Fibroblast of skin of right quadriceps (primary cell): ENCODE data around the gene MMD2.
"Not testable (repeated sequence)": the region's sequence is repeated elsewhere in the genome, so short reads cannot be mapped to it uniquely, and the experiment has no call there.

Experiments used
- DNase-seq: peaks from one replicate; pipeline ENCODE4 v3.0.0-alpha.2; 2013

The MMD2 gene

DNA sequence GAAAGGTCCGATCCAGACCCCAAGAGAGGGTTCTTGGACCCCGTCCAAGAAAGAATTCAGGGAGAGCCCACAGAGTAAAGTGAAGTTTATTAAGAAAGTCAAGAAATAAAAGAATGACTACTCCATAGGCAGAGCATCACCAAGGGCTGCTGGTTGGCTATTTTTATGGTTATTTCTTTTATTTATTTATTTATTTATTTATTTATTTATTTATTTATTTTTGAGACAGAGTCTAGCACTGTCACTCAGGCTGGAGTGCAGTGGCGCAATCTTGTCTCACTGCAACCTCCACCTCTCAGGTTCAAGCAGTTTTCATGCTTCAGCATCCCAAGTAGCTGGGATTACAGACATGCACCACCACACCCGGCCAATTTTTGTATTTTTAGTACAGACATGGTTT, 65.8 kb downstream of the MMD2 start:
- DNase-seq: not testable (repeated sequence)

DNA sequence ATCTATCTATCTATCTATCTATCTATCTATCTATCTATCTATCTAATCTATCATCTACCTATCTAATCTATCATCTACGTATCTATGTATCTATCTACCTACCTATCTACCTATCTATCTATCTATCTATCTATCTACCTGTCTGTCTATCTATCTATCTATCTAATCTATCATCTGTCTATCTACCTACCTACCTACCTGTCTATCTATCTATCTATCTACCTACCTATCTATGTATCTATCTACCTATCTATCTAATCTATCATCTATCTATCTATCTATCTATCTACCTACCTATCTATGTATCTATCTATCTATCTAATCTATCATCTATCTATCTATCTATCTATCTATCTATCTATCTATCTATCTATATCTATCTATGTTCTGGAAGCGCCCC, 67.5 kb downstream of the MMD2 start:
- DNase-seq: not testable (repeated sequence)

DNA sequence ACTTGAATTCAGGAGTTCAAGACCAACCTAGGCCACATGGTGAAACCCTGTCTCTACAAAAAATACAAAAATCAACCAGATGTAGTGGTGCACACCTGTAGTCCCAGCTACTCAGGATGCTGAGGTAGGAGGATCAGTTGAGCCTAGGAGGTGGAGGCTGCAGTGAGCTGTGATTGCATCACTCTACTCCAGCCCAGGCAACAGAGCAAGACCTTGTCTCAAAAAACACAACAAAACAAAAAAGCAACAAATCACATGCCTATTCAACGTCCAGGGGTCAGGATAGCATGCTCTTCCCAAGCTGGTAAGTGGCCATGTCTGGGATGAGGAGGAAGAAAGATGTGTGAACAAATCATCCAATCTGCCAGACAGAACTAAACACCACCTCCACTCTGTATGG, 69.3 kb downstream of the MMD2 start:
- no peak for DNase-seq

DNA sequence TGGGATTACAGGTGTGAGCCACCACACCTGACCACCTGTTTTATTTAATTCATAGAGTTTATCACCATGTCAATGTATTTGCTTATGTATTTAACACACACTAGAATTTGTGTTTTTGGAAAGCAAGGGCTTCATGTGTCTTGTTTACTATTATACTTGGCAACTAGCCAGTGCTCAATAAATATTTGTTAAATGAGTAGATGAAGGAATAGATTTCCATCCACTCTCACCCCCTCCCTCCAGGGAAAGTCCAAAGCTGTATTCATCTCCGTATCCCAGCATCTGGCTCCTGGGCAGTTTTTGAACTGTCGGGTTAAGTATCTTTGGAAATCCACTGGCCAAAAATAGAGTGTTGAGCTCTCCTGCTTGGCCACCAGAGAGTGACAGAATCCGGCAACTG, 70.8 kb downstream of the MMD2 start:
- no peak for DNase-seq

DNA sequence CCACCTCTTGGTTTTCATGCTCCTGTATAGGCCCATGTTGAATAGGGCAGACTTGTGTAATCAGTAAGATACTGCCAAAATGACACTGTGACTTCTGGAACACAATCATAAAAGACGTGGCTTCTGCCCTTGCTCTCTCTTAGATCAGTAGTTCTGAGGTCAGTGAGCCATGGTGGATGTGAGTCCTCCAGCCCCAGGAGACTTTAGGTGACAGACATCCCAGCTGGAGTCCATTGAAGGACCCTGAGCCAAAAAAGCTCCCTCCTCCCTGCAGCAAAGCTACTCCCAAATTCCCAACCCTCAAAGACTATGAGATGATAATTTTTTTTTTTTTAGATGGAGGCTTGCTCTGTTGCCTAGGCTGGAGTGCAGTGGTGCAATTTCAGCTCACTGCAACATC, 72.3 kb downstream of the MMD2 start:
- no peak for DNase-seq

DNA sequence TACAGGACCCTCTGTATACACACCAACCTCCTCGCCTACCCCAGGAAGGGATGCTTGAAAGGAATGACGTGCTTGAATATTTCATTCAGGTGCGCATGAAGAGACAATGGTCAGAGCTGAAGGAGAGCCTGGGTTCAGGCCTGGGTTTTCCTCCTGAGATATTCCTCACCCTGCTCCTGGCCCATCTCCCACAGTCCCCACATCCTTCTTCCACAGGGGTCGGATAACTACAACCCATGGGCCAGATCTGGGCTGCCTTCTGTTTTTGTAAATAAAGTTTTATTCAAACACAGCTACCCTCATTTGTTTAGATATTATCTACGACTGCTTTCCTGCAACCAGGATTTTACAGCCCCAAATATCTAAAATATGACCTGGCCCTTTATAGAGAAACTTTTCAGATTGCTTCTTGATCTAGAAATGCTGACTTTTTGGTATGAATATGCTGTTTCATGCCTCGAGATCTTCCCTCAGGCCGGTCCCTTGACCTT, 73.6 kb downstream of the MMD2 start:
- DNase-seq: no peak

DNA sequence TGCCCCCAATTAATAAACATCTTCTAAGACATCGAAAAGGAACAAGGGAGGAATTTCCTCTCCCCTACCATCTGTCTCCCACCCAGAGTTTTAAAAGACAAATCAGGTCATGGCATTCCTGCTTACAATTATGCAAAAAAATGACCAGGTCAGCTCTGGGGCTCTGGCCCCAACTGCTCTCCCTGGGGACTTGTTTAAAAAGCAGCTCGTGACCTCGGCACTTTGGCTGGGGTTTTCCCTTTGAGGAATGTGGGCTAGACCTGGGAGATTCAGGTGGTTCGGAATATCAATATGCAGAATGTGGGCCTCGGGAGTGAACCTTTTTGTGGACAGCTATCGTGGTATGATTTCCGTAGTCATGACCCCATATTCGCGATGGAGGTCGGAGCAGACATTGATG, 74.8 kb downstream of the MMD2 start:
- no peak for DNase-seq

DNA sequence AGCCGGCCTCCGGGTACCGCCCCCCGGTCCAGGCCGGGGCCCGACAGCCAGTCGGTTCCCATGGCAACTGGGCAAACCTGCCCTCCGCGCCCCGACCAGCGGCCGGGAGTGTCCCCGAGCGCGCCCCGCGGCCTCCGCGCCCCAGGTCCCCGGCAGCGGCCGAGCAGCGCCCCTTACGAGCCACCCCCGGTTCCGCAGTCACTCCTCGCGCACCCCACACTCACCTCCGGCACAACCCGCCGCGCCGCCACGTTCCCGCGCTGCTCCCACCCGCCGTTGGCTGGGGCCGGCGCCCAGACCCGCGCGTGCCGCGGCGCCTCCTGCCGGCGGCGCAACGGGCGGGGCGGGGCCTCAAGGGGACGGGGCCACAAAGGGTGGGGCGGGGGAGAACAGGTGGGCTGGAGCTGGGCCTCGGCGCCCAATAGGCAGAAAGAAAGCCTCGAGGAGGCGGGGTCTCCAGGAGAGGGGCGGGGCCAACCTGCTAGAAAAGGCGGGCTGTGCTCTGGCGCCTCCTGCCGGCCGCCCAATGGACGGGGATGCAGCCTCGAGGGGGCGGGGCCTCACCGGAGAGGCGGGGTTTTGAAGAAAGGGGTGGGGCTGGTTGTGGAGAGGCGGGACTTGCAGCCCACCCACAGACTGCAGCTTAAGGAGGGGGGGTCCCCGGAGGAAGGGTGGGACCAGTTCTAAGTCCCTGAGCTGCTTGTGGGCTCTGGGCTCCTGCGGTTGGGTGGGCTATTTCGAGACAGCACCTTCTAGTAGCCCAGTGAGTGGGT, 75.4 kb downstream of the MMD2 start, which contains the start of gene RADIL:
RADIL (minus strand) TSS at position 345 of the 773 bp plus-strand sequence. CDS start 5,577 bp downstream, outside the sequence.
- peak; percentile 91 for DNase-seq

DNA sequence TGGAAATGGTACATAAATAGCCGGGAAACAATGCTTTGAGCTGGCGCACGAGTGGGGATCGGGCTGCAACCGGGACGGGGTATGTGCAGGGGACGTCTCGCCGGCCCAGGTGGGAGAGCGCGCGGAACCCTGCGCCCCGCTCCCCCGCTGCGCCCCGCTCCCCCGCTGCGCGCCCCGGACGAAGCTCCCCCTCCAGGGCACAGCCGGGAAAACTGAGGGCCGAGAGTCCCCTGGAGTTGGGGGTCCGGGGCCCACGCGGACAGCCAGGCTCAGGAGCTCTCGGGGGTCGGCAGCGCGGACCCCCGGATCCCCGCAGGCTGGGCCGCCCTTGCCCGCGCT, 76.0 kb downstream of the MMD2 start:
- DNase-seq: no peak

DNA sequence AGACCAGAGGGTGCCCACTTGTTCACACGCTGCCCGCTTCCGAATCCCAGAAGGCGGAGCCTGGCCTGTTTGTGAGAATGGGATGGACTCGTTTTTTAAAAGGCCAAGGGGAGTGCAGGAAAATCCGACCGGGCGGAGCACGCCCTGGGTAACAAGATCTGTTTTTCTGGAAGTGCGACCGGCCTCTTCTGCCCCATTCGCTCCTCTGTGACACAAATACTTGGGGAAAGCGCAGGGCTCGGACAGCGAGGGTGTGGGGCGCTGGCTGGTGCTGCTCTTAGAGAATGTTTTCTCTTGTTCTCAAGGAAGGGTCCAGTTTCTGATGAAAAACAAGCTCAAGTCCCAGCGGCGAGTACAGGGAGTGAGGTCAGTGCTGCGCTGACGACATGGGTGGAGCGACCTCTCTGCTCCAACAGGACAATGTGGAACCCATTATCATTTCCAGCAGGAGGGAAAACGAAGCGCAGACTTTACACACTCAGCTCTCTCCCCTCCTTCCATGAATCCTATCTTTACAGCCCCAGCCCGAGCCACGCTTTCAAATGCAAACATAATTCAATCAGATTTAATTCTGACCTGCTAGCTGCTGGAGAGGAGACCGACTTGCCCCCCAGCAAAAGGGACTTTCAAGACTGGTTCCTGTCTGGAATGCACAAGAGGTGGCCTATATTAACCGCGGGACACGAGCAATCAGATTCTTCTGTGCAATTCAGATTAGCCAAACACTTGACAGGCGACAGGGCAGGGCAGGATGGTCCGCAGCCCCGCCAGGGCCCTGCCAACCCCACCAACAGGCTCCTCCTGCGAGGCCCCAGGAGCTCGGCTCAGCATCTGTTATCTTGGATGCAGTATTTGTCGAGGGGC, 76.6 kb downstream of the MMD2 start:
- DNase-seq: peak; percentile 64

DNA sequence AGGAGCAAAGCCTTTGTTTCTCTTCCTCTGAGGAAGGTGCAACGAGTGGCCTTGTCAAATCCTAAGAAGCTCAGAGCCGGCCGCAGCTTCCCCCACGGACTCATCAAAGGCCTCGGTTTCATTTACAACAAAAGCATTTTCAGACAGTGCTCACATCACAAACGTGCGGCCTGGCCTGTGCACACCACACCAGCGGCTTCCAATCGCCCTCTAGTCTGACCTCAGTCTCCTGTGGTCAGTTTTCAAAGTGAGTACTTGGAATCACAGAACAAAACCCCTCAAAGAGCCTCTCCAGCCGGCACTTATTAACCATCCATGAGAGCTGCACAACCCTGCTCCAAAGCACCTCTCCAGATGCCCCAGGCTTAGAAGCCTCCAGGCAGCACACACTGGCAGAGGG, 78.8 kb downstream of the MMD2 start:
- DNase-seq: no peak

DNA sequence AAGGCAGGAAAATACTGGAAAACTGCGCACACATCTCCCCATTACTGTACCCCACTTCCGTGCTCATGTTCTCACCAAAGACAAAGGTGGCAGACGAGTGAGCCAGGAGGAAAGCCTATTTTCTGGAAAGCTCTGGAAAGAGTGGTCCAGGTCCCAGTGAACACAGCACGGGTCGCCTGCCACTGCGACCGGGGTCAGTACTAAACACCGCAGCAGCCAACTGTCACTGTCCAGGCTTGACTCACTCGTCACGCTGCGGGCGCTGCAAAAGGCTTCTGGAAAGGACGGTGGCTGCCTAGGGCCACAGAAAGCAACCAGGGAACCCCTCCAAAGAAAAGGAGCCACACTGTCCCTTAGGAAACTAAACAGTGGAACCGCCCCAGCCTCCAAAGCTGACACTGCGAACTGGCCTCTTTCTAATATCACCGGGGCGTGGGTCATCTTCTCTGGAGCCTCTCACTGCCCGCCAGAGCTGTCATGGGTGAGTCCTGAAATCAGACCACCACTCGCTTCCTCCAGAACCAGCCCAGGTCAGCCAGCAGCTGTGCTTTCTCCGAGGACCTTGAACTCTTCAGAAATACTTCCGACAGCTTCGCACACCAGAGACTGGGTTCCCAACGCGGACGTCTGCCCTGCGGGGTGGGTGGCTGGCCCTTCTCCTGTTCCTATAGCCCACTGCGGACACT, 79.4 kb downstream of the MMD2 start:
- DNase-seq: no peak

DNA sequence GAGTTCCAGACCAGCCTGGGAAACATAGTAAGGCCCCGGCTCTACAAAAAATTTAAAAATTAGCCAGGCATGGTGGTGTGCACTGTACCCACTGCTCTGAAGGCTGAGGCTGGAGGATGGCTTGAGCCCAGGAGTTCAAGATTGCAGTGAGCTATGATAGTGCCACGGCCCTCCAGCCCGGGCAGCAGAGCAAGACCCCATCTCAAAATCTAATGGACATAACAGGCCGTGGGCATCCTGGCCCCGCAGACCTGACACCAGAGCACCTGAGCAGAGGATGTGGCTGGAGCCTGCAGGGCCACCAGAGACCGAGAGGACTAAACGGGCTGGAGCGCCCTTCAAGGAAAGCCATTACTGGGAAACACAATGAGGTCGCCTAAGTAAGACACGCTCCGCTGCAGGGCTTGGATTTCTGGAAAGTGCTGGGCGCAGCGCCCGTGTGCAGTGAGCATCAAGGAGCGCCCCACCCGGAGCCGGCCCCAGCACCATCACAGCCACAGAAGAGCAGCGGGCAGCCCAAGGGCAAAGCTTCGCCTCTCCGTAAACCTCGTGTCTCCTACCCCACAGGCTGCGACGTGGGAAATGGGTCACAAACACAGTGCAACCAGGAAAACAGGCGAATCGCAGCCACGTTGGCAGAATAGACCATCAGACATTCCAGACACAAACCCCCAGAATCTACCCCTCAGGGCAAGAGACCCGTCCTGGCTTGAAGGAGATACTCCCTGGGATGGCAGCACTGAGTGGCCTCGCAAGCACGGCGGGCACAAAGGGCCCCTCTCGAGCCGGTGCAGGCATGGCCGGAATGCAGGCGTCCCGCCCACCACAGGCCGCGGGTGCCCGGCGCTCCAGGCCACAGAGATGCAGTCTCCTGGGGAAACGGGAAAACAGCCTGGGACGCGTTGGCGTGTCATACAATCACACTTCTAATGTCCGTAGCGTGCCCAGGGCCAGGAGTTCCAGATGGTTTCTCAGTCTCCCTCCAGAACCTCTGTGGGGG, 80.4 kb downstream of the MMD2 start:
- DNase-seq: no peak

DNA sequence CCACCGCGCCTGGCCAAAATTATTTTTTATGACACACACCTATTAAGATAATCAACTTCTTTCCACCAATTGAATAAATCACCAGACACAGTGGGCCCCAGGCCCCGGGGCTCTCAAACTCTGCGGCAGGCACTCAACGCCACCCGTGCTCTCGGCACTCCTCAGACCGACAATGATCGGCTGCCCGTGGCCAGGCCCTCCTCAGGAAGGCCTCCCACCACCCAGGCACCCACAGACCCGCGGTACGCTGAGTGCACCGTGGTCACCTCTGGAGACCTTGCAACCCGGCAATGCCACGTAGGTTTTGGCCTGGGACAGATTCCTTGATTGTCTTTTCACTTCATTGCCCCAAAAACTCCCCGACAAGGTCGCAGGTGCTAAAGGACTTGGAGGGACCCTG, 82.4 kb downstream of the MMD2 start:
- no peak for DNase-seq

DNA sequence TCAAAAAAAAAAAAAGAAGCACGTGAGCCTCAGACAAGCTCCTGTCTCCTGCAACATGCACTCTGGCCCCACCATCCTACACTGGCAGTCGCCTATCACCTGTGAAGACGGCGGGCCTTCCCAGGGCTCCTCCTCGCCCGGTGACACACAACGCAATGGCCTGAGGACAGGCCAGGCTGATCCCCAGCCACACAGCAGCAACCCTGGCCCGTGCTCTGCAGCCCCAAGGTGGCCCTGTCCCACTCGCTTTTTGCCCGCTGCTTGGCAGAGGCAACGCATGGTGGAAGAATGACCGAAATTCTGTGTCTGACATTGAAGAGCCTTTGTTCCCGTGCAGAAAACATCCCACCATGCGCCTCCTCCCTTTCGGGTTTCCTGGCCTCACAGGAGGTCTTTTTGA, 83.6 kb downstream of the MMD2 start:
- DNase-seq: no peak

DNA sequence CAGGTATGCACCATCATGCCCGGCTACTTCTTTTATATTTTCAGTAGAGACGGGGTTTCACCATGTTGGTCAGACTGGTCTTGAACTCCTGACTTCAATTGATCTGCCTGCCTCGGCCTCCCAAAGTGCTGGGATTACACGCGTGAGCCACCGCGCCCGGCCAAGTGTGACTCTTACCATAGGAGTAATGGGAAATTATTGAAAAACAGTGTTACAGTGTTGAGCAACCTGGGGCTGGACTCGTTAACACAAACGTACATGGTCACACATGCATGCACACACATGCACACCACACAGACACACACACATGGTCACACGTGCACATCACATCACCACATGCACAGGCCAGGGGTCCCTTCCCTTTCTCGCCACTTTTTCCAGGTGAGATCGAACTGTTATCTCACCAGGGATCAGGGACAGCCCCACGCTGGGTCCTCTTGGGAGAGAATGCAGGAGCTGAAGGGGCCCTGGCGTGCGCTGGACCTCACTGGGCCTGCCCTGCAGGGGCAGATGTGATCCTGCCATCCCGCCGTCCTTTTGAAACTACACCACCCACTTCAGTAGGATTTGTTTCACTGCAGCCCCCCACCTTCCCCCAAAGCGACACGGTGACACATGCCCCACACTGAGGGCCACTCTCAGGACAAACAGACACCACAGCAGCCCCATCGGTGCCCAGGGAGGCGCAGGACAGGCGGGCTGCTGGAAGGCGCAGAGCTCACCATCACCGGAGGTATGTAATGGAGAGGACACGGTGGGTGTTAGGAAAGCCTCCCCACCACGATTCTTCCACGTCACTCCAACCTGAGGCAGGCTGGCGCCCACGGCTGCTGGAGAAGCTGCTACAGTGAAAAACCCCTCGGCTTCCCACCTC, 85.7 kb downstream of the MMD2 start:
- DNase-seq: no peak

DNA sequence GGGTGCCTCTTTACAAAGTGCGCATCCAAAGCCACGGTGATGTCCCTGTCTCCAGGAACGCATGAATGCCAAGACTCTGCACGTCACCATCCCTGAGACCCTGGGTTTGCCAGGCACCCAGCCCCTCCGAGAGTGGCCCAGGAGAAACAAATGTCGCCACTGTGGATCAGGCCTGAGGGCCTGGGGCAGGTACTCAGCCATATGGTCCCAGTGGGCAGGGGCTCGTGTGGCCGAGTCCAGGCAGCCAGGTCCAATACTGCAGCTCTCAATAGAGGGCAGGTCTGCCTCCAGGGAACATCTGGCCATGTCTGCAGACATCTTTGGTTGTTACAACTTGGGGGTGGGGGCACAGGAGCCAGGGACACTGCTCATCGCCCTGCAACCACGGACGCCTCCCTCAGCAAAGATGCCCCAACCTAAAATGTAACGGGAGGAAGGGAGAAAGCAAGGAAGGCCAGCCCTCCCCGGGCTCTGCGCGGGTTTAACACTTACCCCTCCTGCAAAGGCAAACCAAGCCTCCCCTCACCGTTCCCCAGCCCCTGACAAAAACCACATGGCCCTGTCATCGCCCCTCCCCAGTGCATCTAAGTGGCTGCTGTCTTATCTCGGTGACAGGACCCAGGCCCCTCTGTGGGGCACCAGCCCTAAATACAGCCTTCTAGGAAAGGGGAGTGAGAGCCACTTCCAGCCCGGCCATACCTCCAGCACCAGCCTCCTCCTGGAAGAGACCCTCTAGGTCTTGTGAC, 86.9 kb downstream of the MMD2 start:
- DNase-seq: no peak

DNA sequence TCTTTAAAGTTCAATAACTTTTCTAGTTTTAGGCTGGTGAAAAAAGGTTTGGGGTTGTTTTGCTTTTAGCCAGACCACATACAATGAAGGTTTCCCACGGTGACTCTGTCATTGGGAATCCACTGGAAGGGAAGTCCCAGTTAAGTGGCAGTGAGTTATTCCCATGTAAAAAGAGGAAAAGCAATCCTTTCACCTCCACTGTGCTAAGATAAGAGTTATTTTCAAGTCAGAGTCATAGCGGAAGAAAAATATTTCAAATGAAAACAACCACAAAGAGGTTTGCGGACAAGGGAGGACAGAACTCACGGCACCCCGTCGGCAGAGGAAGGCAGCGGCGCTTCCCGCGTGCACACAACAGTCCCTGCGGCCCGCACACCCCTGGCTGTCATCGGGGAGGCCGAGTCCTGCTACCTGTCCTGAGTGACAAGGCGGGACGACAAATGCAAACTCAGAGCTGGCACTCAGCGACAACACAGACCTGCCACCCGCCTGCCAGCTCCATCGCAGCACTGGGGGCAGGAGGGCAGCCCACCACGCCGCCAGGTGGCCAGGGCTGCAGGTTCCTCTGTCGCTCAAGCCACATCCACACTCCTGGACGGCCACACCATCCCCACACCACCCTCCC, 87.8 kb downstream of the MMD2 start:
- DNase-seq: no peak

DNA sequence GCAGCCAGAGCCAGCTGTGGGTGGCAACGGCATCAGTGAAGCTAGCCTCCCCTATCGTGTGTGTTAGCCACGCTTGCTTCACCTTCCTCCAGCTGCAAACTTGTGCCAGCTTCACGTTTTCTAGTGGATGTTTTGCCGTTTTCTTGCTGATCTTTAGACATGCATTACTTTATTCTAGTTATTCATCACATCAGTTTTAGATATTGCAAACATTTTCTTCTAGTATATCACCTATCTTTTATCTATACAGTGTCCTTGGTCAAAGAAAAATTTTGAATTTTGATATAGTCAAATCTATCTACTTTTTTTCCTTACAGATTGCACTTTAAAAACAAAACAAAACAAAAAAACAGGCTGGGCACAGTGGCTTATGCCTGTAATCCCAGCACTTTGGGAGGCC, 90.5 kb downstream of the MMD2 start:
- no peak for DNase-seq
